IMR-90 (cell line): ENCODE data around the gene KLHL40. TPM values are rescaled to one million over a fixed set of nuclear protein-coding genes. Genes with fewer than 3 reads are reported as not detected.

ENCODE experiments used
- ATAC-seq: fragments of 200-7000 bp; cut with Tn5 transposase; 2 replicates; pipeline ENCODE4 v1.9.1; 2020; ENCODE audit warnings: low read depth, mild to moderate bottlenecking, moderate library complexity
- BruUV-seq: library from RNA; stranded (reverse); fragments of 400-500 nt; replicated peaks from 2 replicates; lab custom pipeline; 2021; lab: Mats Ljungman, UMichigan
- CTCF ChIA-PET: fragments of 300-600 bp; formaldehyde crosslinking; extraction: SDS; loops from one replicate; lab custom pipeline; 2021; ENCODE audit warnings: antibody characterized with exemption; lab: Yijun Ruan, JAX
- POLR2A ChIA-PET: fragments of 300-600 bp; sonication (Branson Sonifier 250); formaldehyde crosslinking; loops from one replicate; lab custom pipeline; 2022; ENCODE audit warnings: antibody characterized with exemption; ENCODE audit not compliant: unreplicated experiment; lab: Charles Lee
- DNase-seq: peaks from one replicate; pipeline ENCODE4 v3.0.0; 2013
- H2AFZ ChIP-seq: replicated peaks from 2 replicates; pipeline ENCODE3; 2013; ENCODE audit warnings: low read length, mild to moderate bottlenecking; ENCODE audit not compliant: poor library complexity
- H2AK5ac ChIP-seq: 2 replicates; pipeline ENCODE4 v1.6.1; 2013; ENCODE audit warnings: low read depth, low read length, inconsistent platforms
- H2AK9ac ChIP-seq: replicated peaks from 2 replicates; pipeline ENCODE3; 2013; ENCODE audit warnings: mild to moderate bottlenecking, low read depth, low read length, moderate library complexity; ENCODE audit not compliant: poor library complexity
- H2BK120ac ChIP-seq: 2 replicates; pipeline ENCODE4 v1.6.1; 2013; ENCODE audit warnings: low read depth, low read length, inconsistent platforms
- H2BK15ac ChIP-seq: 3 replicates; pipeline ENCODE4 v1.6.1; 2013; ENCODE audit warnings: low read depth, low read length, inconsistent platforms
- H2BK20ac ChIP-seq: 2 replicates; pipeline ENCODE4 v1.6.1; 2013; ENCODE audit warnings: low read depth, mild to moderate bottlenecking, inconsistent platforms, low read length, moderate library complexity
- H2BK5ac ChIP-seq: 2 replicates; pipeline ENCODE4 v1.6.1; 2013; ENCODE audit warnings: mild to moderate bottlenecking, low read depth, low read length, inconsistent platforms; ENCODE audit not compliant: poor library complexity, severe bottlenecking
- H3K14ac ChIP-seq: replicated peaks from 2 replicates; pipeline ENCODE4 v1.6.1; 2013; ENCODE audit warnings: low read depth, low read length, inconsistent platforms
- H3K18ac ChIP-seq: 2 replicates; pipeline ENCODE4 v1.6.1; 2013; ENCODE audit warnings: low read depth, low read length, control low read depth
- H3K23ac ChIP-seq: 2 replicates; pipeline ENCODE4 v1.6.1; 2013; ENCODE audit warnings: low read depth, low read length, inconsistent platforms
- H3K27ac ChIP-seq: 2 replicates; pipeline ENCODE4 v1.5.1; 2013; ENCODE audit warnings: mild to moderate bottlenecking, control low read depth, low read length; ENCODE audit not compliant: insufficient read depth
- H3K27me3 ChIP-seq: 2 replicates; pipeline ENCODE4 v1.6.1; 2013; ENCODE audit warnings: low read length; ENCODE audit not compliant: control insufficient read depth, insufficient read depth
- H3K36me3 ChIP-seq: 2 replicates; pipeline ENCODE4 v1.6.1; 2013; ENCODE audit warnings: low read length, mixed read lengths; ENCODE audit not compliant: control insufficient read depth, insufficient read depth
- H3K4ac ChIP-seq: 2 replicates; pipeline ENCODE4 v1.6.1; 2013; ENCODE audit warnings: low read depth, low read length, inconsistent platforms
- H3K4me1 ChIP-seq: 2 replicates; pipeline ENCODE4 v1.6.1; 2013; ENCODE audit warnings: low read length, mixed read lengths; ENCODE audit not compliant: control insufficient read depth, insufficient read depth
- H3K4me2 ChIP-seq: 2 replicates; pipeline ENCODE4 v1.6.1; 2013; ENCODE audit warnings: low read depth, mild to moderate bottlenecking, control low read depth, low read length, moderate library complexity
- H3K4me3 ChIP-seq: 2 replicates; pipeline ENCODE4 v1.5.1; 2013; ENCODE audit warnings: low read depth, mild to moderate bottlenecking, control low read depth, low read length, moderate library complexity; ENCODE audit not compliant: insufficient read depth
- H3K56ac ChIP-seq: 2 replicates; pipeline ENCODE4 v1.6.1; 2013; ENCODE audit warnings: low read length, inconsistent platforms; ENCODE audit not compliant: insufficient read depth; ENCODE audit errors: extremely low read depth
- H3K79me1 ChIP-seq, 2 experiments: 2 replicates each; pipeline ENCODE4 v1.6.1; 2013; ENCODE audit warnings: low read length in 2 of 2, inconsistent platforms in 1 of 2, low read depth in 1 of 2
- H3K9ac ChIP-seq: 2 replicates; pipeline ENCODE4 v1.6.1; 2013; ENCODE audit warnings: low read depth, low read length, control low read depth
- H3K9me1 ChIP-seq: 2 replicates; pipeline ENCODE4 v1.6.1; 2013; ENCODE audit warnings: low read length, inconsistent platforms; ENCODE audit not compliant: insufficient read depth
- H3K9me3 ChIP-seq: 2 replicates; pipeline ENCODE4 v1.6.1; 2013; ENCODE audit warnings: low read length; ENCODE audit not compliant: control insufficient read depth, insufficient read depth
- H4K20me1 ChIP-seq: 2 replicates; pipeline ENCODE4 v1.6.1; 2013; ENCODE audit warnings: low read length, inconsistent platforms; ENCODE audit not compliant: insufficient read depth
- H4K5ac ChIP-seq: 2 replicates; pipeline ENCODE4 v1.6.1; 2013; ENCODE audit warnings: mild to moderate bottlenecking, low read depth, low read length, control low read depth
- H4K8ac ChIP-seq, 2 experiments: 2 replicates each; pipeline ENCODE4 v1.6.1; 2013; ENCODE audit warnings: low read depth in 2 of 2, low read length in 2 of 2, control low read depth in 1 of 2, inconsistent platforms in 1 of 2
- H4K91ac ChIP-seq: 2 replicates; pipeline ENCODE4 v1.6.1; 2013; ENCODE audit warnings: low read depth, low read length, inconsistent platforms; ENCODE audit not compliant: insufficient read depth
- CHD1 ChIP-seq: IDR thresholded peaks from 2 replicates; pipeline ENCODE4 v1.6.1; 2012; ENCODE audit warnings: low read depth, low read length, improper control_type of control experiment
- MAFK ChIP-seq: IDR thresholded peaks from 2 replicates; pipeline ENCODE4 v1.6.1; 2012; ENCODE audit warnings: low read depth, low read length, improper control_type of control experiment
- MXI1 ChIP-seq: IDR thresholded peaks from 2 replicates; pipeline ENCODE4 v1.6.1; 2012; ENCODE audit warnings: low read depth, mild to moderate bottlenecking, low read length, moderate library complexity, borderline replicate concordance
- POLR2A ChIP-seq: IDR thresholded peaks from 2 replicates; pipeline ENCODE4 v1.6.1; 2012; ENCODE audit warnings: mild to moderate bottlenecking, low read depth, low read length
- RAD21 ChIP-seq: IDR thresholded peaks from 2 replicates; pipeline ENCODE4 v1.6.1; 2012; ENCODE audit warnings: low read length, improper control_type of control experiment
- RCOR1 ChIP-seq: IDR thresholded peaks from 2 replicates; pipeline ENCODE4 v1.6.1; 2012; ENCODE audit warnings: mild to moderate bottlenecking, low read length, improper control_type of control experiment; ENCODE audit not compliant: insufficient replicate concordance
- RFX5 ChIP-seq: IDR thresholded peaks from 2 replicates; pipeline ENCODE4 v1.8.0; 2012; ENCODE audit warnings: low read depth, mild to moderate bottlenecking, low read length, moderate library complexity
- SMC3 ChIP-seq: fragments of 150-350 bp; IDR thresholded peaks from 2 replicates; pipeline ENCODE4 v1.6.1; 2016; ENCODE audit warnings: low read depth, mild to moderate bottlenecking, antibody characterized with exemption, low read length, moderate library complexity
- WGBS, 2 experiments: methylation state at CpG; one replicate each; pipeline versions ENCODE4 v1.1.5 to v1.1.7; 2013; ENCODE audit warnings: missing lambda C conversion rate in 2 of 2; ENCODE audit not compliant: insufficient read length in 1 of 2; ENCODE audit errors: extremely low coverage in 2 of 2; 5-methylcytosine and 5-hydroxymethylcytosine counted together
- dilution Hi-C: fragments of 300-500 bp; cut with HindIII; formaldehyde crosslinking; loops from one replicate; pipeline ENCODE4 v1.14.3; 2018; ENCODE audit warnings: low sequenced_read_pairs; ENCODE audit not compliant: unreplicated experiment
- in situ Hi-C: fragments of 300-500 bp; cut with MboI; formaldehyde crosslinking; loops from 3 replicates; pipeline ENCODE4 v1.14.3; 2019; ENCODE audit warnings: low sequenced_read_pairs, inconsistent platforms, mixed read lengths
- intact Hi-C: fragments of 100-400 bp; cut with micrococcal nuclease; formaldehyde crosslinking; loops from 2 replicates; pipeline ENCODE4 v1.10.0; 2022
- polyA plus RNA-seq, 3 experiments: library from polyadenylated mRNA; depleted of rRNA; stranded (reverse); fragments of >200 nt; gene quantifications; 2 replicates each; pipeline ENCODE4 v1.2.3, GENCODE V29; 2012; ENCODE audit warnings: low replicate concordance in 1 of 3
- total RNA-seq: library from RNA; depleted of rRNA; stranded (reverse); fragments of >200 nt; gene quantifications from 2 replicates; pipeline ENCODE4 v1.2.3, GENCODE V29; 2012
- TF ChIP-seq, protein P1 (sequence below): fragments of 150-350 bp; IDR thresholded peaks from 2 replicates; pipeline ENCODE4 v1.6.1; 2017; ENCODE audit warnings: mild to moderate bottlenecking, antibody characterized with exemption, low read length, low read depth
- TF ChIP-seq, protein P2 (sequence below): fragments of 150-350 bp; IDR thresholded peaks from 2 replicates; pipeline ENCODE4 v1.6.1; 2016; ENCODE audit warnings: low read depth, mild to moderate bottlenecking, low read length, moderate library complexity, borderline replicate concordance

The KLHL40 gene
- total and polyA plus RNA-seq, 2 of the 4 experiments (the other 2 are of a cell fraction), result not detected

DNA sequence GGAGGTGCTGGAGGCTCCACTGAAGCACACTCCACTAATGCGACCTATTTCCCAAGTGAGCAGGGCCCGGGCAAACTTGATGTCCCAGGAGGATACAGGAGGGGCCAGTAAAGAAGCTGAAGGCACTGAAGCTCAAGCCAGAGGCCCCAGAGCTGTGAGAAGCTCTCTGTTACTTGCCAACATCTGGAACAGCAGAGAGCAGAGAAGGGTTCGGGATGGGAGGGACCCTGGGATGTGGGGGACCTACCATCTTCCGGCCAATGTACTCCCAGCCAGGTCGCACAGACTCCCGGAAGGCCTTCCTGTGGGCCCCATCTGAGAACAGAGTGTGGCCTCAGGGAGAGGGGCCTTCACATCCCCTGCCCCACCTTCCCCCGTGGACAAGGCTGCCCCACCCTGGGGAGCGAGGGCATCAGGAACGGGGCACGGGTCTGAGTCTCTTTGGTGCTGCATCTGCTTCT, 14.2 kb downstream of the KLHL40 start:
- Histone ChIP-seq H2BK15ac (no peak overlapping the region), H2AK9ac (no peak overlapping the region), H2BK120ac (no peak overlapping the region), H2AK5ac (no peak overlapping the region), H3K9ac (no peak overlapping the region), H3K9me3 (no peaks in the 10 kb centered on the region), H3K23ac (no peak overlapping the region), H4K20me1 (no peaks in the 10 kb centered on the region; the same call in 1 of the 2 replicates), H3K27me3 (peaks cover 44% of the 10 kb centered on the region; the same call in 1 of the 2 replicates), H3K9me1 (no peaks in the 10 kb centered on the region; the same call in 1 of the 2 replicates), H4K8ac (no peak overlapping the region), H2BK5ac (no peak overlapping the region), H3K56ac (no peak overlapping the region), H3K79me1 (no peaks in the 10 kb centered on the region), H3K18ac (no peak overlapping the region), H4K91ac (no peak overlapping the region), H3K14ac (no peak overlapping the region), H2BK20ac (no peak overlapping the region), H2AFZ (no peak overlapping the region), H4K5ac (no peak overlapping the region), H3K4me1 (no peaks in the 10 kb centered on the region), H3K4me2 (no peak overlapping the region), H3K4me3 (no peak overlapping the region), H3K27ac (no peak overlapping the region), H3K36me3 (no peaks in the 10 kb centered on the region), H3K4ac (no peak overlapping the region)
- TF ChIP-seq, protein P1, sequence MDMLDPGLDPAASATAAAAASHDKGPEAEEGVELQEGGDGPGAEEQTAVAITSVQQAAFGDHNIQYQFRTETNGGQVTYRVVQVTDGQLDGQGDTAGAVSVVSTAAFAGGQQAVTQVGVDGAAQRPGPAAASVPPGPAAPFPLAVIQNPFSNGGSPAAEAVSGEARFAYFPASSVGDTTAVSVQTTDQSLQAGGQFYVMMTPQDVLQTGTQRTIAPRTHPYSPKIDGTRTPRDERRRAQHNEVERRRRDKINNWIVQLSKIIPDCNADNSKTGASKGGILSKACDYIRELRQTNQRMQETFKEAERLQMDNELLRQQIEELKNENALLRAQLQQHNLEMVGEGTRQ, result no peak
- TF ChIP-seq POLR2A (no peak), SMC3 (no peak), MAFK (no peak), RCOR1 (no peak), CHD1 (no peak), RAD21 (no peak), MXI1 (no peak), RFX5 (no peak)
- TF ChIP-seq, protein P2, sequence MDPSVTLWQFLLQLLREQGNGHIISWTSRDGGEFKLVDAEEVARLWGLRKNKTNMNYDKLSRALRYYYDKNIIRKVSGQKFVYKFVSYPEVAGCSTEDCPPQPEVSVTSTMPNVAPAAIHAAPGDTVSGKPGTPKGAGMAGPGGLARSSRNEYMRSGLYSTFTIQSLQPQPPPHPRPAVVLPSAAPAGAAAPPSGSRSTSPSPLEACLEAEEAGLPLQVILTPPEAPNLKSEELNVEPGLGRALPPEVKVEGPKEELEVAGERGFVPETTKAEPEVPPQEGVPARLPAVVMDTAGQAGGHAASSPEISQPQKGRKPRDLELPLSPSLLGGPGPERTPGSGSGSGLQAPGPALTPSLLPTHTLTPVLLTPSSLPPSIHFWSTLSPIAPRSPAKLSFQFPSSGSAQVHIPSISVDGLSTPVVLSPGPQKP, result no peak
- intact Hi-C loops, result no loop called here
- dilution Hi-C loops, result no loop called here
- CTCF ChIA-PET, result no interaction called here
- in situ Hi-C loops, result no loop called here
- no peak for ATAC-seq
- POLR2A ChIA-PET, result no interaction called here
- 58% methylated on average over 2 of the region's 10 CpGs; no CpG with 5 or more reads in 1 of the 2 experiments for WGBS, 2 experiments
- no peak for DNase-seq
- no TSS peak for BruUV-seq
